IMR-90 (cell line): ENCODE results near the gene TTC39A. TPM values are rescaled to one million over a fixed set of nuclear protein-coding genes. Genes with fewer than 3 reads are reported as not detected.

Experiments used
- ATAC-seq: fragments of 200-7000 bp; cut with Tn5 transposase; 2 replicates; pipeline ENCODE4 v1.9.1; 2020; ENCODE audit warnings: low read depth, mild to moderate bottlenecking, moderate library complexity
- BruUV-seq: library from RNA; stranded (reverse); fragments of 400-500 nt; replicated peaks from 2 replicates; lab custom pipeline; 2021; lab: Mats Ljungman, UMichigan
- CTCF ChIA-PET: fragments of 300-600 bp; formaldehyde crosslinking; extraction: SDS; loops from one replicate; lab custom pipeline; 2021; ENCODE audit warnings: antibody characterized with exemption; lab: Yijun Ruan, JAX
- POLR2A ChIA-PET: fragments of 300-600 bp; sonication (Branson Sonifier 250); formaldehyde crosslinking; loops from one replicate; lab custom pipeline; 2022; ENCODE audit warnings: antibody characterized with exemption; ENCODE audit not compliant: unreplicated experiment; lab: Charles Lee
- DNase-seq: peaks from one replicate; pipeline ENCODE4 v3.0.0; 2013
- H2AFZ ChIP-seq: replicated peaks from 2 replicates; pipeline ENCODE3; 2013; ENCODE audit warnings: low read length, mild to moderate bottlenecking; ENCODE audit not compliant: poor library complexity
- H2AK5ac ChIP-seq: 2 replicates; pipeline ENCODE4 v1.6.1; 2013; ENCODE audit warnings: low read depth, low read length, inconsistent platforms
- H2AK9ac ChIP-seq: replicated peaks from 2 replicates; pipeline ENCODE3; 2013; ENCODE audit warnings: mild to moderate bottlenecking, low read depth, low read length, moderate library complexity; ENCODE audit not compliant: poor library complexity
- H2BK120ac ChIP-seq: 2 replicates; pipeline ENCODE4 v1.6.1; 2013; ENCODE audit warnings: low read depth, low read length, inconsistent platforms
- H2BK15ac ChIP-seq: 3 replicates; pipeline ENCODE4 v1.6.1; 2013; ENCODE audit warnings: low read depth, low read length, inconsistent platforms
- H2BK20ac ChIP-seq: 2 replicates; pipeline ENCODE4 v1.6.1; 2013; ENCODE audit warnings: low read depth, mild to moderate bottlenecking, inconsistent platforms, low read length, moderate library complexity
- H2BK5ac ChIP-seq: 2 replicates; pipeline ENCODE4 v1.6.1; 2013; ENCODE audit warnings: mild to moderate bottlenecking, low read depth, low read length, inconsistent platforms; ENCODE audit not compliant: poor library complexity, severe bottlenecking
- H3K14ac ChIP-seq: replicated peaks from 2 replicates; pipeline ENCODE4 v1.6.1; 2013; ENCODE audit warnings: low read depth, low read length, inconsistent platforms
- H3K18ac ChIP-seq: 2 replicates; pipeline ENCODE4 v1.6.1; 2013; ENCODE audit warnings: low read depth, low read length, control low read depth
- H3K23ac ChIP-seq: 2 replicates; pipeline ENCODE4 v1.6.1; 2013; ENCODE audit warnings: low read depth, low read length, inconsistent platforms
- H3K27ac ChIP-seq: 2 replicates; pipeline ENCODE4 v1.5.1; 2013; ENCODE audit warnings: mild to moderate bottlenecking, control low read depth, low read length; ENCODE audit not compliant: insufficient read depth
- H3K27me3 ChIP-seq: 2 replicates; pipeline ENCODE4 v1.6.1; 2013; ENCODE audit warnings: low read length; ENCODE audit not compliant: control insufficient read depth, insufficient read depth
- H3K36me3 ChIP-seq: 2 replicates; pipeline ENCODE4 v1.6.1; 2013; ENCODE audit warnings: low read length, mixed read lengths; ENCODE audit not compliant: control insufficient read depth, insufficient read depth
- H3K4ac ChIP-seq: 2 replicates; pipeline ENCODE4 v1.6.1; 2013; ENCODE audit warnings: low read depth, low read length, inconsistent platforms
- H3K4me1 ChIP-seq: 2 replicates; pipeline ENCODE4 v1.6.1; 2013; ENCODE audit warnings: low read length, mixed read lengths; ENCODE audit not compliant: control insufficient read depth, insufficient read depth
- H3K4me2 ChIP-seq: 2 replicates; pipeline ENCODE4 v1.6.1; 2013; ENCODE audit warnings: low read depth, mild to moderate bottlenecking, control low read depth, low read length, moderate library complexity
- H3K4me3 ChIP-seq: 2 replicates; pipeline ENCODE4 v1.5.1; 2013; ENCODE audit warnings: low read depth, mild to moderate bottlenecking, control low read depth, low read length, moderate library complexity; ENCODE audit not compliant: insufficient read depth
- H3K56ac ChIP-seq: 2 replicates; pipeline ENCODE4 v1.6.1; 2013; ENCODE audit warnings: low read length, inconsistent platforms; ENCODE audit not compliant: insufficient read depth; ENCODE audit errors: extremely low read depth
- H3K79me1 ChIP-seq, 2 experiments: 2 replicates each; pipeline ENCODE4 v1.6.1; 2013; ENCODE audit warnings: low read length in 2 of 2, inconsistent platforms in 1 of 2, low read depth in 1 of 2
- H3K9ac ChIP-seq: 2 replicates; pipeline ENCODE4 v1.6.1; 2013; ENCODE audit warnings: low read depth, low read length, control low read depth
- H3K9me1 ChIP-seq: 2 replicates; pipeline ENCODE4 v1.6.1; 2013; ENCODE audit warnings: low read length, inconsistent platforms; ENCODE audit not compliant: insufficient read depth
- H3K9me3 ChIP-seq: 2 replicates; pipeline ENCODE4 v1.6.1; 2013; ENCODE audit warnings: low read length; ENCODE audit not compliant: control insufficient read depth, insufficient read depth
- H4K20me1 ChIP-seq: 2 replicates; pipeline ENCODE4 v1.6.1; 2013; ENCODE audit warnings: low read length, inconsistent platforms; ENCODE audit not compliant: insufficient read depth
- H4K5ac ChIP-seq: 2 replicates; pipeline ENCODE4 v1.6.1; 2013; ENCODE audit warnings: mild to moderate bottlenecking, low read depth, low read length, control low read depth
- H4K8ac ChIP-seq, 2 experiments: 2 replicates each; pipeline ENCODE4 v1.6.1; 2013; ENCODE audit warnings: low read depth in 2 of 2, low read length in 2 of 2, control low read depth in 1 of 2, inconsistent platforms in 1 of 2
- H4K91ac ChIP-seq: 2 replicates; pipeline ENCODE4 v1.6.1; 2013; ENCODE audit warnings: low read depth, low read length, inconsistent platforms; ENCODE audit not compliant: insufficient read depth
- CEBPB ChIP-seq: IDR thresholded peaks from 2 replicates; pipeline ENCODE4 v1.6.1; 2012; ENCODE audit warnings: low read depth, low read length, improper control_type of control experiment
- CHD1 ChIP-seq: IDR thresholded peaks from 2 replicates; pipeline ENCODE4 v1.6.1; 2012; ENCODE audit warnings: low read depth, low read length, improper control_type of control experiment
- CTCF ChIP-seq: conservative IDR thresholded peaks from 2 replicates; pipeline ENCODE4 v1.5.1; 2012; ENCODE audit warnings: mild to moderate bottlenecking, low read depth, low read length, improper control_type of control experiment
- ELK1 ChIP-seq: fragments of 150-350 bp; IDR thresholded peaks from 2 replicates; pipeline ENCODE4 v1.6.1; 2016; ENCODE audit warnings: low read depth, mild to moderate bottlenecking, low read length, moderate library complexity, borderline replicate concordance
- FOS ChIP-seq: fragments of 150-350 bp; IDR thresholded peaks from 2 replicates; pipeline ENCODE4 v1.6.1; 2016; ENCODE audit warnings: low read depth, low read length
- MAZ ChIP-seq: IDR thresholded peaks from 2 replicates; pipeline ENCODE4 v1.6.1; 2012; ENCODE audit warnings: low read depth, mild to moderate bottlenecking, low read length, improper control_type of control experiment, moderate library complexity, borderline replicate concordance
- MXI1 ChIP-seq: IDR thresholded peaks from 2 replicates; pipeline ENCODE4 v1.6.1; 2012; ENCODE audit warnings: low read depth, mild to moderate bottlenecking, low read length, moderate library complexity, borderline replicate concordance
- NFE2L2 ChIP-seq: fragments of 150-350 bp; IDR thresholded peaks from 2 replicates; pipeline ENCODE4 v1.6.1; 2016; ENCODE audit warnings: low read depth, mild to moderate bottlenecking, low read length
- POLR2A ChIP-seq: IDR thresholded peaks from 2 replicates; pipeline ENCODE4 v1.6.1; 2012; ENCODE audit warnings: mild to moderate bottlenecking, low read depth, low read length
- RAD21 ChIP-seq: IDR thresholded peaks from 2 replicates; pipeline ENCODE4 v1.6.1; 2012; ENCODE audit warnings: low read length, improper control_type of control experiment
- RCOR1 ChIP-seq: IDR thresholded peaks from 2 replicates; pipeline ENCODE4 v1.6.1; 2012; ENCODE audit warnings: mild to moderate bottlenecking, low read length, improper control_type of control experiment; ENCODE audit not compliant: insufficient replicate concordance
- RFX5 ChIP-seq: IDR thresholded peaks from 2 replicates; pipeline ENCODE4 v1.8.0; 2012; ENCODE audit warnings: low read depth, mild to moderate bottlenecking, low read length, moderate library complexity
- SMC3 ChIP-seq: fragments of 150-350 bp; IDR thresholded peaks from 2 replicates; pipeline ENCODE4 v1.6.1; 2016; ENCODE audit warnings: low read depth, mild to moderate bottlenecking, antibody characterized with exemption, low read length, moderate library complexity
- WGBS, 2 experiments: methylation state at CpG; one replicate each; pipeline versions ENCODE4 v1.1.5 to v1.1.7; 2013; ENCODE audit warnings: missing lambda C conversion rate in 2 of 2; ENCODE audit not compliant: insufficient read length in 1 of 2; ENCODE audit errors: extremely low coverage in 2 of 2; 5-methylcytosine and 5-hydroxymethylcytosine counted together
- dilution Hi-C: fragments of 300-500 bp; cut with HindIII; formaldehyde crosslinking; loops from one replicate; pipeline ENCODE4 v1.14.3; 2018; ENCODE audit warnings: low sequenced_read_pairs; ENCODE audit not compliant: unreplicated experiment
- in situ Hi-C: fragments of 300-500 bp; cut with MboI; formaldehyde crosslinking; loops from 3 replicates; pipeline ENCODE4 v1.14.3; 2019; ENCODE audit warnings: low sequenced_read_pairs, inconsistent platforms, mixed read lengths
- intact Hi-C: fragments of 100-400 bp; cut with micrococcal nuclease; formaldehyde crosslinking; loops from 2 replicates; pipeline ENCODE4 v1.10.0; 2022
- polyA plus RNA-seq, 3 experiments: library from polyadenylated mRNA; depleted of rRNA; stranded (reverse); fragments of >200 nt; gene quantifications; 2 replicates each; pipeline ENCODE4 v1.2.3, GENCODE V29; 2012; ENCODE audit warnings: low replicate concordance in 1 of 3
- total RNA-seq: library from RNA; depleted of rRNA; stranded (reverse); fragments of >200 nt; gene quantifications from 2 replicates; pipeline ENCODE4 v1.2.3, GENCODE V29; 2012
- TF ChIP-seq, protein P1 (sequence below): fragments of 150-350 bp; IDR thresholded peaks from 2 replicates; pipeline ENCODE4 v1.6.1; 2017; ENCODE audit warnings: mild to moderate bottlenecking, antibody characterized with exemption, low read length, low read depth

The TTC39A gene
- total and polyA plus RNA-seq, 2 of the 4 experiments (the other 2 are of a cell fraction): 0.62 to 0.72 TPM

DNA sequence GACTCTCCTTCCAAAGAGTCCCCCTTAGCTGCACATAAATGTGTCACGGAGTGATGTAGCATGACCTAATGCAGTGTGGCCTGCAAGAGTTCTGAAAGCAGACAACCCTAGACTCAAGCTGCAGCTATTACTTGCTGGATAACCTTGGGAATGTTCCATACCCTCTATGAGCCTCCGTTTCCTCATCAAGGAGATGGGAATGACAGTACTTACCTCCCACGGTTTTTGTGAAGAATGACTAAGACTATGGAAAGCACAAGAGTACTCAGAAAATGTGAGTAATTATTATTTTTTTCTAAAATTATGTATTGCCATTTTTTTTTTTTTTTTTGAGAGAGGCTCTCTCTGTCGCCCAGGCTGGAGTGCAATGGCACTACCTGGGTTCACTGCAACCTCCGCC is 3.0 kb downstream of the TTC39A start:
- WGBS, 2 experiments: no CpG with 5 or more reads among the region's 5 CpGs
- POLR2A ChIA-PET: no interaction called here

More for the DNA sequence above, 3.0 kb downstream of the TTC39A start:
- Histone ChIP-seq H3K4me3 (no peak overlapping the region), H3K4ac (no peak overlapping the region), H3K79me1 (no peaks in the 10 kb centered on the region), H3K27me3 (peaks cover 4% of the 10 kb centered on the region; the same call in 1 of the 2 replicates), H2BK5ac (no peak overlapping the region), H3K9ac (no peak overlapping the region), H3K4me2 (no peak overlapping the region), H3K36me3 (no peaks in the 10 kb centered on the region), H2AK9ac (no peak overlapping the region), H2BK120ac (no peak overlapping the region), H3K9me3 (no peaks in the 10 kb centered on the region; the same call in 1 of the 2 replicates), H3K4me1 (peaks cover 12% of the 10 kb centered on the region), H3K56ac (no peak overlapping the region), H2BK15ac (no peak overlapping the region), H3K9me1 (peaks cover 4% of the 10 kb centered on the region), H2AK5ac (no peak overlapping the region), H3K18ac (no peak overlapping the region), H3K14ac (no peak overlapping the region), H4K91ac (no peak overlapping the region), H4K5ac (no peak overlapping the region), H4K8ac (no peak overlapping the region), H2AFZ (no peak overlapping the region), H4K20me1 (no peaks in the 10 kb centered on the region), H2BK20ac (no peak overlapping the region), H3K23ac (no peak overlapping the region), H3K27ac (no peak overlapping the region)
- TF ChIP-seq RCOR1 (no peak), FOS (no peak), CHD1 (no peak), SMC3 (no peak), MXI1 (no peak), CEBPB (no peak), POLR2A (no peak), MAZ (no peak), RFX5 (no peak), ELK1 (no peak), RAD21 (no peak), NFE2L2 (no peak), CTCF (no peak)
- TF ChIP-seq, protein P1, sequence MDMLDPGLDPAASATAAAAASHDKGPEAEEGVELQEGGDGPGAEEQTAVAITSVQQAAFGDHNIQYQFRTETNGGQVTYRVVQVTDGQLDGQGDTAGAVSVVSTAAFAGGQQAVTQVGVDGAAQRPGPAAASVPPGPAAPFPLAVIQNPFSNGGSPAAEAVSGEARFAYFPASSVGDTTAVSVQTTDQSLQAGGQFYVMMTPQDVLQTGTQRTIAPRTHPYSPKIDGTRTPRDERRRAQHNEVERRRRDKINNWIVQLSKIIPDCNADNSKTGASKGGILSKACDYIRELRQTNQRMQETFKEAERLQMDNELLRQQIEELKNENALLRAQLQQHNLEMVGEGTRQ: no peak
- no TSS peak for BruUV-seq
- intact Hi-C loops: no loop called here
- DNase-seq (peak; percentile 47), ATAC-seq (no peak)
- in situ Hi-C loops: no loop called here
- CTCF ChIA-PET: interaction anchor here (0.9 kb wide), 1 partner anchor 12 kb away, joined by 3 read pairs; no protein-coding TSS in a partner anchor
- dilution Hi-C loops: no loop called here
